GM06990 (cell line): ENCODE data around the gene CLIC5.

Experiments
- DNase-seq: peaks from one replicate; pipeline ENCODE4 v3.0.0-alpha.2; 2011; ENCODE audit not compliant: insufficient read length; ENCODE audit errors: extremely low read depth
- H3K27me3 ChIP-seq: replicated peaks from 2 replicates; pipeline ENCODE4 v1.6.0; 2011; ENCODE audit warnings: low read length; ENCODE audit not compliant: control insufficient read depth, insufficient read depth
- H3K36me3 ChIP-seq: 2 replicates; pipeline ENCODE4 v1.5.1; 2011; ENCODE audit warnings: low read length; ENCODE audit not compliant: control insufficient read depth, insufficient read depth
- H3K4me3 ChIP-seq: replicated peaks from 2 replicates; pipeline ENCODE4 v1.5.1; 2011; ENCODE audit warnings: low read depth, mild to moderate bottlenecking, control low read depth, low read length
- CTCF ChIP-seq: IDR thresholded peaks from 2 replicates; pipeline ENCODE4 v1.5.1; 2011; ENCODE audit warnings: low read length, control low read depth, mild to moderate bottlenecking, inconsistent platforms; ENCODE audit not compliant: insufficient read depth, poor library complexity, severe bottlenecking

CLIC5 gene

GRCh38 chr6:45881705-45882467 is 133.8 kb downstream of the CLIC5 start:
- no peak for TF ChIP-seq CTCF
- DNase-seq = no peak
- Histone ChIP-seq H3K36me3 (no peaks in the 10 kb centered on the region), H3K27me3 (peaks cover 2% of the 10 kb centered on the region), H3K4me3 (no peak overlapping the region)

DNA sequence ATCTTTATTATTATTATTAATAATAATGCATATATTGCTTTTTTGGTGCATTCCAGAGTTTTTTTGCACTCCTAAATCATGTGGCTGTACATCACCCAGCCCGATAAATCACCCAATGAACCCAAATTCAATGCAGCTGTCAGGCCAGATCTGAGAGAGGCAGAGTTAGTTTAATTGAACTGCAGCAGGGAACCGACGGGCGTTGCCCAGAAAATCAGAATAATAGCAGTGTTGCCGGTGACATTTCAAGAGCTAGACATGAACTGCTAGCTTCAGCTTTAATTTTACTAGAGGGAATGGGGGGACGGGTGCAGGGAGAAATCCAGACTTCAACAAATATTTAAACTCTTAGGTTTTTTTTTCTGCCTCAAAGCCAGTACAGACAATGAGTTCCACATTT is 135.0 kb downstream of the CLIC5 start:
- DNase-seq = no peak
- Histone ChIP-seq H3K27me3 (peaks cover 2% of the 10 kb centered on the region), H3K4me3 (no peak overlapping the region), H3K36me3 (no peaks in the 10 kb centered on the region)
- no peak for TF ChIP-seq CTCF

GRCh38 chr6:45880159-45880558 is 135.5 kb downstream of the CLIC5 start:
- DNase-seq = no peak
- TF ChIP-seq CTCF = no peak

DNA sequence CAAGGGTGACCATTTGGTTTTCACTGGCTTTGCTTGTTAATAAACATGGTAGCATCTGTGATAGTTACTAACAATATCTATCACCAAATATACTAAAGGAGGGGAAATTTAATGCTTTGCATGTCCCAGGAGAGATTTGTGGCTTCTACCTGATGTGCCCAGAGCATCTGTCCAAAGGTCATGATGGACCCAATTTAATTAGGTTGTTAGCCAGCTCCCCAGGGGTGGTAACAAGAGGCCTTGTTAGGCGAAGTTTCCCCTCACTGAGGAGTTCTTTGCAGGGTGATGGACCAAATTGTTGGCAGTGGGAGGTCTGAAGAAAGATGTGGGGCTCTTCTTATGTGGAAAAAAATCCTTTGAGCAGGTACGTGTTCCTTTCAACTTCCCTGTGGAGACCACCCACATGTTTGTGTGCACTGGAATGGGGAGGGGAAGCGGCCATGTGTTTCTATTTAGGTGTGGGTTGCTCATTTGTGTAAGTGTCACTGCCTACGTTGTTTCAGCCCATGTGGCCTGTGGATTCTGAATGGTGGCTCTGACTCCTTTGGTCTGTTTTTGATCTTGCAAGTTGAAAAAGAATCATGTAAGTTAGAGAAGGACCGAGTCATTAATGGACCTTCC is 137.6 kb downstream of the CLIC5 start:
- Histone ChIP-seq H3K36me3 (no peaks in the 10 kb centered on the region), H3K27me3 (peaks cover 2% of the 10 kb centered on the region), H3K4me3 (no peak overlapping the region)
- no peak for TF ChIP-seq CTCF
- DNase-seq = no peak

More at GRCh38 chr6:45880159-45880558, 135.5 kb downstream of the CLIC5 start:
- Histone ChIP-seq H3K36me3 (no peaks in the 10 kb centered on the region), H3K4me3 (no peak overlapping the region), H3K27me3 (peaks cover 2% of the 10 kb centered on the region)

GRCh38 chr6:45872827-45873365 is 142.8 kb downstream of the CLIC5 start:
- H3K4me3 ChIP-seq = no peak overlapping the region
- no peaks in the 10 kb centered on the region for H3K36me3 ChIP-seq
- H3K27me3 ChIP-seq = no peaks in the 10 kb centered on the region; the same call in 1 of the 2 replicates

More at GRCh38 chr6:45872827-45873365, 142.8 kb downstream of the CLIC5 start:
- DNase-seq = no peak
- no peak for TF ChIP-seq CTCF
